SIG-M5 treated with dmso at 0.1 percent for 504 hours (cell line): ENCODE data around the gene HS3ST2.
"Not testable (repeated sequence)": the region's sequence is repeated elsewhere in the genome, so short reads cannot be mapped to it uniquely, and the experiment has no call there.

Source experiments
- DNase-seq: peaks from one replicate; lab custom pipeline; 2025; ENCODE audit not compliant: unreplicated experiment; lab: John Stamatoyannopoulos, UW

The HS3ST2 gene

DNA sequence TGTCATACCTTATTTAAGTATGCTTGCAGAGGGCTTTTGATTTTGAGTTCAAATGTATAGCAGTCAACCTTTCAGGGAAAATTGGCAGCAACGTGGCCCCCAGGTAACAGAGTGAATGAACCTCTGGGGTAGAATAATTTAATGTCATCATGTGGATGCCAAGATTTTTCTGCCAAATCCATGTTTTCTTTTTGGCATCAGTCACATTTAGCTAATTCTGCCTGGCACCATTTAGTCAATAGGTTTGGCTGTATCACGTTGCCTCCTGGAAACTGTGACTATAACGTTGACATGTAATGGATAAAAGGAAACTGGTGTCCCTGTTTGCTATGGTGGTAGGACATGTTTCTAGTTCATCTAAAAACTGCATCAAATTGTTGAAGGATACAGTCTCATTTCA, 115.5 kb downstream of the HS3ST2 start:
- DNase-seq: no peak

DNA sequence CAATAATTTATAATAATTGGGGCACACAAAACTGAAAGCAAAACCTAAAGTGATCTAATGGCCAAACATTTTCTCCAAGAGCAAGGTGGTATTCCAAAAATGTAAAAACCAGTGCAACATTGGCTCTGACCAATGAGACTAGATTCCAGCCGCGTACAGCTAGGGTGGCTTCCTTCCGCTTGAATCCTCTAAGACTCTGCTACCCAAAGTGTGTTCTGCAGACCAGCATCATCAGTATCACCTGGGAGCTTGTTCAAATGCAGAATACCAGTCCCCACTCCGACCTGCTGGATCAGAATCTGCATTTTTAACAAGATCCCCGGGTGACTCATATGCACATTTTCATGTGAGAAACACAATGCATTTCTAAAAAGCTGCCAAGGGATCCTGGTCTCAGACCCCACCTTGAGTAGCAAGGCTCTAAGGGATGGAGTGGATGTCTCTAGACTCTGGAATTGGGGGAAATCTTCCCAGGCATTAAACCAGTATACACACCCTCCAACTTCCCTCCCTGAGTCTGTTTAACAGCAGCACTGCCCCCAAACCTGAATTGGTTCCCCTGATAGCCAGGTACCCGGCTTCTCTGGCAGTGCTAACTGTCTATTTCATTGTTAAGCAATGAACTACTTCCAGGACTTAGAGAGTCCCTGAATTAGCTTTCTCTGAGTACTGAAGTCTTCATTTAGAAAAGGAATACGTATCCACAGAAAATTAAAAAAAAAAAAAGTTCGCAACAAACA, 118.2 kb downstream of the HS3ST2 start:
- DNase-seq: no peak

DNA sequence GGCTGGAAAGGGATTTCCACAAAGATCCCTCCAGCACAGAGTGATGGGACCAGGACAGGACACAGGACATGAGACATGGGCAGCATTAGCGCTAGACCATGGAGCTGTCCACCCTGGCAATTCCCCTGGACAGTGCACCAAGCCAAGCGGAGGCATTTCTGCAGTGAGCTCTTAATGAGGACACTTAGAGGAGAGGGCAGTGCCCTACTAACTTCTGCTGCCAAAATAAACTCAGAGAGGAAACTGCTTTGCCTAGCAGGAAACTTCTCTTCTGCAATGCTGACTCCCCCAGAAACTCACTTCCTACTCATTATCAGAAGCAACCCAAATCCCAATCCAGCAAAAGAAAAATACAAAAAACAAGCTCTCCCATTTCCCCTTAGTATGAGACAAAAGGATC, 119.2 kb downstream of the HS3ST2 start:
- DNase-seq: peak; percentile 3

DNA sequence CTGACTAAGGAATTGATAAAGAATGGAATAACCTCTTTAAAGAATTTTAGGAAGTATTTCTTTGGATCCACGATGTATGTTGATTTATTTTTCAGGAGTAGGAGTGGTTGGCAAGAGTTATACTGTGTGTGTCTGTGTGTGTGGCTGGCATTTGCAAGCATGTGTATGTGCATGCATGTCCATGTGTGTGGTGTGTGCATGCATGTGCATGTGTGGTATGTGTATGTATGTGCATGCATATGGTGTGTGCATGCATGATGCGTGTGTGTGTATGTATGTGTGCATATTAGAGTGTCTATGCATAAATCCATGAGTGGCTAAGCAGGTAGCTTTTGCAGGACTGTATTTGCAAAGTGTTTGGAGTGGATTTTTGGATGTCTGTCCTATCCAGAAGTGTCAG, 120.8 kb downstream of the HS3ST2 start:
- no peak for DNase-seq

DNA sequence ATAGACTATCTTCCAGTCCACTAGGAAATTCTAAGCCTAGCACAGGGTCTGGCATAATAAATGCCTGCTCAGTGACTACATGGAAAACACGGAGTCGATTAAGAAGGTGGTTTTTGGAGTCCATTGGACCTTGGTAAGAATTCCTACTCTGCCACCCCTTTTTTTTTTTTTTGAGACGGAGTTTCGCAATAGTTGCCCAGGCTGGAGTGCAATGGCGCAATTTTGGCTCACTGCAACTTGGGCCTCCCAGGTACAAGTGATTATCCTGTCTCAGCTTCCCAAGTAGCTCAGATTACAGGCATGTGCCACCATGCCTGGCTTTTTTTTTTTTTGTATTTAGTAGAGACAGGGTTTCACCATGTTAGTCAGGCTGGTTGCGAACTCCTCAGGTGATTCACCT, 123.2 kb downstream of the HS3ST2 start:
- DNase-seq: no peak

DNA sequence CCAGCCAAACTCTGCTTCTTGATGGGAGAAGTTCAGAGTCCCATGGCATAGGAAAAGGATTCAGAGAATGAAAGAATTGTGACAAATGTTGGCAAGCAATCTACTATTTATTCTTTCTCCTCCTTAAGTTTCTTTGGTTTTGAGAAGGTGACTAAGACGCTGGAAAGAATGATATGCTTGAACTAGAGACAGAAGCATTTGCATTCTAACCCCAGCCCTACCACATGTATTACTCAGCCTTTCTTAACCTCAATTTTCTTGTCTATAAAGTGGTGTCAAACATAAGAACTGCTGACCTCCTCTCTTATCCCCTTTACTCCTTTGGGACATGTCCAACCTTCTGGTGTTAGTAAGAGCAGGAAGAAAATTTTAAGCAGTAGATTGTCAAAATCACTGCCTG, 124.7 kb downstream of the HS3ST2 start:
- DNase-seq: no peak

DNA sequence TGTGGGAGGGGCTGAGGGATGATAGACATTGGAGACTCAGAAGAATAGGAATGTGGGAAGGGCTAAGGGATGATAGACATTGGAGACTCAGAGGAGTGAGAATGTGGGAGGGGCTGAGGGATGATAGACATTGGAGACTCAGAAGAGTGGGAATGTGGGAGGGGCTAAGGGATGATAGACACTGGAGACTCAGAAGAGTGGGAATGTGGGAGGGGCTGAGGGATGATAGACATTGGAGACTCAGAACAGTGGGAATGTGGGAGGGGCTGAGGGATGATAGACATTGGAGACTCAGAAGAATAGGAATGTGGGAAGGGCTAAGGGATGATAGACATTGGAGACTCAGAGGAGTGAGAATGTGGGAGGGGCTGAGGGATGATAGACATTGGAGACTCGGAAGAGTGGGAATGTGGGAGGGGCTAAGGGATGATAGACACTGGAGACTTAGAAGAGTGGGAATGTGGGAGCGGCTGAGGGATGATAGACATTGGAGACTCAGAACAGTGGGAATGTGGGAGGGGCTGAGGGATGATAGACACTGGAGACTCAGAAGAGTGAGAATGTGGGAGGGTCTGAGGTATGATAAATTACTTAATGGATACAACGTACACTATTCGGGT, 125.9 kb downstream of the HS3ST2 start:
- not testable (repeated sequence) for DNase-seq

DNA sequence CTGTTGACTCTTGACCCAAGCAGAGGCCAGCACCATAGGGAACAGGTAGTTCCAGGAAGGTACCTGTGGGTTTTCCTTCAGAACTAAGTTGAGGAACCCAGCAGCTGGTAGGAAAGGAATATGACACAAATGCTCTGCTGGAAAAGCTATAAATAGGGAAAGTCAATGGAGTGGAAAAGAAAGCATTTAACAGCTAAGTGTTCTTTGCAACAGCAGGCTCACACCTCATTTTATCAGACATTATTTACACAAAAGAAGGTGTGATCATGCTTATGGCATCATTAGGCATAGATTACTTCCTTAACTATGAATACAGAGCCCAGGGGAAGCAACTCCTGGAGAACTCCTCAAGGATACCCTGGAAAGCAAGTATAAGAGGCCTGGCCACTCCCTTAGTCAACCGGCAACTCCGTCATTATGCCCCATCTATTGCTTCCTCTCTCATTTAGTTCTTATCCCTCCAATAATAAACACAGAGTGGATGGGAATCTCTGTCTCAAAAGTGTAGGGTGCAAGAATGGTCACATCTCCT, 128.1 kb downstream of the HS3ST2 start:
- no peak for DNase-seq

DNA sequence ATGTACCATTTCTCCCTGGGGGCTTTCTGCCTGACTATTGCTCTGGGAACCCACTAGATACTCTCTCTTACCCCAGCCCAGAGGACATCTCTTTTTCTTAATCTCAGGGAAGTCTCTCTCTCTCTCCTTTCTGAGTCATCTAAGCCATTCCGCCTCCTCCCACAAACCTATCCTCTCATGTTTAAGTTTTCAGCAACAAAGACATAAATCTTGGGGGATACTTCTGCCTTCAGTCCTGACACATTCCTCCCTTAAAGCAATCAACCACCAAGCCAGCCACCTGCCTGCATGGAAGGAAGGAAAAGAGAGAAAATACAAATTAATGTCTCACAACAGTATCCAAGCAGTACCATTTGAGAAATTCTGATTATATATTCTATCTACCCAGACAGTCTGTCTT, 128.8 kb downstream of the HS3ST2 start:
- no peak for DNase-seq

DNA sequence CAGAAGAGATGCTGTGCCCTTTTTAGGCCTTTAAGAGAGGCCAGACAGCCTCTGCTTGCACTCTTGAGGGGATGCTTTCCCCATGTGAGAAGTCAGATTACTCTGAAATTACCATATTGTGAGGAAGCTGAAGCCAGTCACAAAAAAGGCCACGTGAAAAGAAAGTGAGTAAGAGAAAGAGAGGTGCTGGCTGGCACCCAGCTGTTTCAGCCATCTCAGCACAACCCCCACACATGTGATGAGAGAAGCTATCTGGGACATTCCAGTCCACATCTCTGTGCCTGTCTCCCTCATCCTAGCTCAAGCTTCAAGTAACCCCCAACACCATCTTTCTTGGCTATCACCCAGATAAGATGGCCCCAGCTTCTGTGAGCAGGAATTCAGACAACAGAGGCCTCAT, 131.4 kb downstream of the HS3ST2 start:
- no peak for DNase-seq

DNA sequence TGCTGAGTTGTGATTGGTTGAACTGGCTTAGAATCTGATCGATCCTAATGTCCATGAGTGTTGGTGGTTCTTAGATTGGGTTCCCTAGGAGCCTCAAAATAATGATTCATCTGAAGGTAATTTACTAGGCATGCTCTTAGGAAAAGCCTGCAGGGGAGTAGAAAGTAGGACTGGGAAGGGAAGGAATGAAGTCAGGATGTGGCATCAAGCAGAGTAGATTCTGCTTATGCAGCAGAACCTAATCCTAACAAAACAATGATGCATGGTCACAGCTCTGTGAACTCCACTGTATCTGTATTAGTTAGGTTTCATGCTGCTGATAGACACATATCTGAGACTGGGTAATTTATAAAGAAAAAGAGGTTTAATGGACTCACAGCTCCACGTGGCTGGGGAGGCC, 132.5 kb downstream of the HS3ST2 start:
- no peak for DNase-seq

DNA sequence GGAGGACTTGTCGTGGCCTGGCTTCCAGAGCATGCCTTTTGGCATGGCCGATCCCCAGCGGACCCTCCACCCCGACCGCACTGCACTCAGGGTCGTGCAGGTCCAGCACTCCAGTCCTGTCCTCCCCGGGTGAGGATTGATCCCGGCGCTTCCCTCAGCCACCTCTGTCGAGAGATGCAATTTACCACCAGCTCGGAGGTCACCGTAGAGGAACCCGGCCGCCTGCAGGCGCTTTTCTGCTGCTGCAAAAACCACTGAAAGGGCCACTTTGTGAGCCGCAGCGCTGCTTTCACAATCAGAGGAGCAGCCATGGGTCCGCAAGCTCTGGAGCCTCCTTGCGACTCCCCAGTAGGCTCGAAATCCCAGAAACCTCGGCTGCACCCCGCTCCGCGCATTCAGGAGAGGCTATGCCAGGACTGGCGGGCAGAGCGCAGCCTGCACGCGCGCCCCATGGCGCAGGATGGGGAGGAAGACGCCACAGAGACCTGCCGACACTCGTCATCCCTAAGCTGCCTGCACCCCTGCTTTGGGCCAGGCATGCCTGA, 134.2 kb downstream of the HS3ST2 start:
- no peak for DNase-seq

DNA sequence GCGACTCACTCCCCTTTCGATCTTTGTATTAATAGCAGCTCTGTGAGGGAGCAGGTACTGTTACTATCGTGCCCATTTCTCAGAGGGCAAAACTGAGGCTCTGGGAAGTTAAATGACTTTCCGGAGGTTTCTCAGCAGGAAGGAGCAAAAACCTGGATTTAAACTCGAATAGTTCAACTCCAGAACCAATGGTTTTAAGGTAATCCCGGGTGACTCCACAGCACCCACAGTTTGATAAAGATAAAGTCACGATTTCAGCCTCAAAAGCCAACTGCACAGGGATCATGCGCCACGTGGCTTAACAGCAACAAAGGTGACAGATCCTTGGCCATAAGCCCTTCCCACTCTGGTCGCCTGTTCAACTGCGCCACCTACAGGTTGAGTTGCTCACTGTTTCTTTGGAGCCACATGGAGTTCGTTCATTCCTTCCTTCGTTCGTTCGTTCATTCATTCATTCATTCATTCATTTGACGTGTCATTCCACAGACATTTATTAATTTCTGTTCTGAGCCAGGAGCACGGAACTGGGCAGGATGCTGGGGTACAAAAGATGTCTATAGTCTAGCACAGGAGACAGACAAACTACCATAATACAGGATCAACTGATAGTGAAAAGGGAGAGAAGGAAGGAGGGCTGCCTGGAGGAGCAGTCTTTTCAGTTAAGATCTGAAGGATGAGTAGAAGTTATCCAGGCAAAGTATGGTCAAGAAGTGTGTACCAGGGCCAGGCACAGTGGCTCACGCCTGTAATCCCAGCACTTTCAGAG, 134.8 kb downstream of the HS3ST2 start:
- DNase-seq: peak; percentile 55

DNA sequence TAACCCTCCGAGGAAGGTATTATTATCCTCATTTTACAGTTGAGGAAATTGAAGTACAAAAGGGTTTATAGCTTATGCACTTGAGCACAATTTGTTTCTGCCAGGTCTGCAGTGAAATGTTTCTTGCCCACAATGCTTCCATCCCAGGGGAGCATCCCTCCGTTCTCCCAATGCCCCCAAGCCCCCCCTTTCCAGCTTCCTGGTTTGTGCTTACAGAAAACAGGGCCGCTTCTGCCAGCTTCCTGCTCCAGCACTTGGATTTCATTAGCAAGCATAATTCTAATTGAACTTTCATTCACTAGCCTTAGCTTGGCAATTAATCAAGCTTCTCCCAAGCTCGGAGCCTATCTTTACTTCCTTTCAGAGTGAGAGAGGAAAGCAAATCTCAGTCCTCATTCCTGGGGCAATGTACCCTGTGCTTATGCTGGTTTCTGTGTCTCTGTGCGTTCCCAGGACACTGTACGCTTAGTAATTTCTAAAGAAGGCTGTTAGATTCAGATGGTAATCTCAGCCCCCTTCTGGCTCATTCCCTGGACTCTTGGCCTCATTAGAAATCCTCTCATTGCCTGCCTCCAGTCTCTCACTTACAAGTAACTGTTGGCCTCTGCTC, 141.6 kb downstream of the HS3ST2 start:
- DNase-seq: no peak

DNA sequence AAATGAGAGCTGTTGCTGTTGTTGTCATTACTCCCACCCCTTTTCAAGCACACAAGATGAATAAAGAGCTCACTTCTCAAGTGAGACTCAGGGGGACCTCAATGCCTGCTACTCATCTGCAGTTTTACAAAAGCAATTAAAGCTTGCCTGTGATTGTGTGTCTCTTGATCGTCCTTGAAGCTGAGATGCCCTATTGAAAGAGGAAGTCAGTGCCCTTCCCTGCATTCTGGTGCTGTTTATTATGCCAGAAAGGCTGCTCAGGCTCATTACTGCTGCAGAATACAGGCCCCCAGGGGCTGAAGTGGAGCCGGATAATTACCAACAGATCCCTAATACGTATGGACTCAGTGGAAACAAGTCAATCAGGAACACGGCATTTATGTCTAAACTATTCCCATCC, 147.2 kb downstream of the HS3ST2 start:
- DNase-seq: no peak

DNA sequence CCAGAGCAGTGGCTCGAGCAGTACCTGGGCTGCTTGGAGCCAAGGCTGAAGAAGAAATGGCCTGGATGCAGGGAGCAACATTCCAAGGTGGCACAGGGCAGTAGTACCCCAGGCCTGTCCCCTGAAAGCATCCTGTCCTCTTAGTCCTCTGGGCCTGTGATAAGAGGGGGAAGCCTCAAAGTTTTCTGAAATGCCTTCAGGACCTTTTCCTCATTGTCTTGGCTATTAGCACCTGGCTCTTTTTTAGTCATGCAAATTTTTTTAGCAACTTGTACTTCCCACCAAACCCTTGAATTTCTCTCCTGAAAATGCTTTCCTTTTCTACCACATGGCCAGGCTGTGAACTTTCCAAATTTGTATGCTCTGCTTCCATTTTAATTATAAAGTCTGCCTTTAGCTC, 148.9 kb downstream of the HS3ST2 start:
- DNase-seq: no peak
